Stimulated activated CD4-positive, alpha-beta T cell treated with anti-CD3 and anti-CD28 coated beads, Interleukin-4, amount 100 ng/mL, for 48 hours (primary cell): ENCODE results near the gene SEC62.
A peak's percentile ranks its signal among the peaks of the same experiment; 100 is the strongest.

Experiments
- DNase-seq, 2 donors: peaks; one replicate each; pipeline ENCODE4 v3.0.0-alpha.2; 2020; ENCODE audit warnings: low read depth in 2 of 2

Gene SEC62, protein sequence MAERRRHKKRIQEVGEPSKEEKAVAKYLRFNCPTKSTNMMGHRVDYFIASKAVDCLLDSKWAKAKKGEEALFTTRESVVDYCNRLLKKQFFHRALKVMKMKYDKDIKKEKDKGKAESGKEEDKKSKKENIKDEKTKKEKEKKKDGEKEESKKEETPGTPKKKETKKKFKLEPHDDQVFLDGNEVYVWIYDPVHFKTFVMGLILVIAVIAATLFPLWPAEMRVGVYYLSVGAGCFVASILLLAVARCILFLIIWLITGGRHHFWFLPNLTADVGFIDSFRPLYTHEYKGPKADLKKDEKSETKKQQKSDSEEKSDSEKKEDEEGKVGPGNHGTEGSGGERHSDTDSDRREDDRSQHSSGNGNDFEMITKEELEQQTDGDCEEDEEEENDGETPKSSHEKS

DNA sequence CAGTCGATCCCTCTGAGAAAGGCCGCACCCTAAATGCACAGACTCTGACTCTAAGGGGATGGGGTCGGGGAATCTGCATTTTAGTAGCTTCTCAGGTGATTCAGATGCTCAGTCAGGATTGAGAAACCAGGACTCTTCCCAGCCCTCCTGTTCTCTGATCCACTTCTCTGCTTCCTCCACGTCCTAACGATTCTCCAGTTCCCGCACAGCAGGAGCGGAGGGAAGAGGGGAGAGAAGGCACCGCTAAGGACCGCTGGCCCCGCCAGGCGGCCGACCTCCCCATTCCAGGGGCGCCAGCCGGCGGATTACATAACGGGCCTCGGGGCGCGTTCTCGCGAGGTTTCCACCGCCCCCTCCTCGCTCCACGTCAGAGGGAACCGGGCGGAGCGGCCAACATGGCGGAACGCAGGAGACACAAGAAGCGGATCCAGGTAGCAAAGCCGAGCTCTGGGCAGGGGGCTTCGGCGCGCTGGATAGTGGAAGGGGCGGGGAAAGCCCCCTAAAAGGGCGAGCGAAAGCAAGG lies at the start of gene SEC62:
TSS of gene SEC62 (plus strand) at position 380 of the 523 bp plus-strand sequence. CDS start at position 396, 16 bp downstream.
- DNase-seq = peak; percentile 90 to 92

GRCh38 chr3:169923189-169923588 lies 43.4 kb upstream of the SEC62 start:
- DNase-seq = no peak

GRCh38 chr3:169923831-169924230 lies 42.8 kb upstream of the SEC62 start:
- DNase-seq = no peak

DNA sequence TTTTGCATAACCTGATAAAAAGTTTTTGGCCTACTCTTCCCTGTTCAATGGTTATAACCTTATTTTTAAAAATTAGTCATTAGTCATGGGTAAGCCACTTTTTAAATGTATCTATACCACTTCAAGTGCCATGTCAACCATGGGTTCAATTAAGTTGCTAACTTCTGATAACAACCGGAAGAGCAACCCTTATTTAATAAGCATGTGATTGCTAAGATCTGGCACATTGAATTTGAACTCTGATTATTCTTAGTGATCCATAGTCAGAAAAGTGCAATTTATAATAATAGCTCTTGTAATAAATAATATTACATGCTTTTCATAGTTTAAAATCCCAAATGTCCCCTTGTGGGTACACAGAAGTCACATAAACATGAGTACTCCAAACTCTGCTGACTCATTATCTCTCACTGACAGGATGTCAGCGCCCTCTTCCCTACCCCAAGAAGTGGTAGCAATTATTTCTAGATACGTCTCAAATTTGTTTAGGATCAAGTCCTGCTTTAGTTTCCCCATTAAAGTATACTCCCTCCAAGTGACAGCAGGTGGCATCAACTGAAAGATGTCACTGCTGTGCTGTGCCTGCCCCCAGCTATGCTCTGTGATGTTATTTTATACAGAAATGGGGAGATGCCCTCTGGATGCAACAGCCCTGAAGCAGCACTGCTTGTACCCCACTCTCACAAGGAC lies 36.6 kb upstream of the SEC62 start:
- no peak for DNase-seq

GRCh38 chr3:169930843-169931242 lies 35.8 kb upstream of the SEC62 start:
- DNase-seq = no peak

GRCh38 chr3:169931747-169932520 lies 34.7 kb upstream of the SEC62 start:
- no peak for DNase-seq

DNA sequence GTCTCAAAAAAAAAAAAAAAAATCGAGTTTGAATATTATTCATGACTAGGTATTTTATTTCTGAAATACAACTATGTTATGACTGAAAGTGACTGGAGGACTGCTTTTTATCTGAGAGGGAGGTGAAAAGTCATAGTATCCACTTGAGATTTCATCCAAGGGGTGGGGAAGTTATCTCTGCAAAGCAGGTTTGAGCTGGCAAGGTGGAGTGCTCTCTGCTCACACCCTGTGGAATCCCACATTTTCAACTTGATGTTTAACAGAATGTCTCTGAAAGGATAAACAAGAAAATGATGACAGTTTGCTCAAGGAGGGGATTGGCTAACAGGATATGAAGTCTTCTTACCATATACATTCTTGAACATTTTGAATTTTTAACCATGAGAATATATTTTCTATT lies 27.3 kb upstream of the SEC62 start:
- DNase-seq = no peak

GRCh38 chr3:169939751-169940150 lies 26.9 kb upstream of the SEC62 start:
- no peak for DNase-seq

GRCh38 chr3:169940470-169941181 lies 26.0 kb upstream of the SEC62 start:
- no peak for DNase-seq

DNA sequence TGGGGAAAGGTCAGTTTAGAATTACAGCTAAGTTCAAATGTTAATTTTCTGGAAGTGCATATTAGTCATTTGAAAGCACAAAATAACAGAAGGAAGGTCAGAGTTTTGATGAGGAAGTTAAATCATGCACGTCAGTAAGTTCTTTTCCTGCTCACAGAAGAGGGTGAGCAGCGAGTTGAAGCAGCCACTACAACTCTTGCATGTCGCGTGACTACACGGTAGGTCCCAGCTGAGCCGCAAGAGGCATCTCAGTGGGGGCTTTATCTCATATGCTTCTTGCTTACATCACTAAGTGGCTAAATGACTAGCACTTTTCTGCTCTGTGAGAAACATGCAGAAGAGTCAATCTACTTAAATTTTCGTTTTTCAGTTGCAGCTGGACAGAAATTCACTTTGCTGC lies 21.3 kb upstream of the SEC62 start:
- DNase-seq = peak; percentile 20 to 28

- DNase-seq = no peak
These were observed 20.3 kb upstream of the SEC62 start for GRCh38 chr3:169946336-169946735.

GRCh38 chr3:169948559-169949448 lies 17.8 kb upstream of the SEC62 start:
- no peak for DNase-seq

GRCh38 chr3:169952045-169952444 lies 14.6 kb upstream of the SEC62 start:
- DNase-seq = no peak

- no peak for DNase-seq
These were observed 13.0 kb upstream of the SEC62 start for GRCh38 chr3:169953462-169954141.

GRCh38 chr3:169954142-169954756 lies 12.4 kb upstream of the SEC62 start:
- no peak for DNase-seq

DNA sequence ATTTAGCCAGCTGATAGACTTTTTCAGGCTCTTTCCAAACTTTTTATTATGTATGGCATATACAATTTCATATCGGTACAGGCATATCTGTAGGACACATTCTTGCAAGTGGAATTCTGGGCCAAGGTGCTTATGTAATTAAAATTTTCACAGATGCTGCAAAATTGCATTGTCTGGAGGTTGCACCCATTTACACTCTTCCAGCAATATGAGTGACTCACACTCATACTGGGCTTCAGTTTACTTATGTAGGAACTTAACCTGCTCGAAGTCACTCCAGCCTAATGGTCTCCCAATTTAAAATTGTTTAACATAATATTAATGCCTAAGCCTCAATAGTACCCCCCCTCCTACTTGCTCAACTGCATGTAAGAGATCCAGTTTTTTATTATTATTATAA lies 11.2 kb upstream of the SEC62 start:
- DNase-seq = no peak

- DNase-seq = no peak
These were observed 2.4 kb upstream of the SEC62 start for GRCh38 chr3:169964176-169964575.

- DNase-seq = no peak
These were observed 812 bp upstream of the SEC62 start for GRCh38 chr3:169965562-169966427.
